HG02840 (cell line): Measurements from ENCODE around the gene SPTBN4.
"Not testable (repeated sequence)": the region's sequence is repeated elsewhere in the genome, so short reads cannot be mapped to it uniquely, and the experiment has no call there.

ENCODE experiments used
- ATAC-seq: cut with Tn5 transposase; IDR thresholded peaks from one replicate; pipeline ENCODE4 v1.9.1; 2021; ENCODE audit warnings: mild to moderate bottlenecking, moderate library complexity, moderate number of reproducible peaks; ENCODE audit not compliant: unreplicated experiment, low FRiP score

The SPTBN4 gene

GRCh38 chr19:40502081-40502480, 35.3 kb downstream of the SPTBN4 start:
- ATAC-seq = no peak

GRCh38 chr19:40502647-40503319, 36.0 kb downstream of the SPTBN4 start:
- ATAC-seq = no peak

- no peak for ATAC-seq
These were observed 36.5 kb downstream of the SPTBN4 start for GRCh38 chr19:40503320-40503695.

GRCh38 chr19:40506099-40506498, 39.3 kb downstream of the SPTBN4 start:
- no peak for ATAC-seq

GRCh38 chr19:40507892-40508291, 41.1 kb downstream of the SPTBN4 start:
- ATAC-seq = no peak

GRCh38 chr19:40508739-40509260, 42.0 kb downstream of the SPTBN4 start:
- no peak for ATAC-seq

- ATAC-seq = no peak
These were observed 43.8 kb downstream of the SPTBN4 start for GRCh38 chr19:40510526-40511115.

- ATAC-seq = no peak
These were observed 44.7 kb downstream of the SPTBN4 start for GRCh38 chr19:40511487-40511886.

GRCh38 chr19:40512110-40512472, 45.3 kb downstream of the SPTBN4 start:
- no peak for ATAC-seq

GRCh38 chr19:40512473-40513344, 45.9 kb downstream of the SPTBN4 start:
- ATAC-seq = no peak

GRCh38 chr19:40513345-40513678, 46.5 kb downstream of the SPTBN4 start:
- no peak for ATAC-seq

- ATAC-seq = no peak
These were observed 47.0 kb downstream of the SPTBN4 start for GRCh38 chr19:40513741-40514315.

- ATAC-seq = no peak
These were observed 50.4 kb downstream of the SPTBN4 start for GRCh38 chr19:40517248-40517647.

- ATAC-seq = no peak
These were observed 52.8 kb downstream of the SPTBN4 start for GRCh38 chr19:40519352-40520322.

GRCh38 chr19:40521276-40521675, 54.5 kb downstream of the SPTBN4 start:
- no peak for ATAC-seq

GRCh38 chr19:40521900-40522299, 55.1 kb downstream of the SPTBN4 start:
- not testable (repeated sequence) for ATAC-seq

- ATAC-seq = no peak
These were observed 56.7 kb downstream of the SPTBN4 start for GRCh38 chr19:40523322-40524047.

- no peak for ATAC-seq
These were observed 57.3 kb downstream of the SPTBN4 start for GRCh38 chr19:40524133-40524549.

- ATAC-seq = no peak
These were observed 57.9 kb downstream of the SPTBN4 start for GRCh38 chr19:40524655-40525054.
